Stimulated activated CD4-positive, alpha-beta T cell treated with anti-CD3 and anti-CD28 coated beads, Interleukin-12 subunit alpha, Interleukin-12 subunit beta, amount 100 ng/mL, for 24 hours (primary cell): ENCODE measurements around the gene LSAMP.
"Not testable (repeated sequence)": the region's sequence is repeated elsewhere in the genome, so short reads cannot be mapped to it uniquely, and the experiment has no call there.

ENCODE experiments used
- DNase-seq, 2 experiments: peaks; one replicate each; pipeline ENCODE4 v3.0.0-alpha.2; 2020; ENCODE audit warnings: low read depth in 2 of 2

LSAMP gene

GRCh38 chr3:116103868-116104530, 341.3 kb downstream of the LSAMP start:
- DNase-seq = no peak

- DNase-seq = no peak
Observed at GRCh38 chr3:116102037-116102436, 343.2 kb downstream of the LSAMP start.

DNA sequence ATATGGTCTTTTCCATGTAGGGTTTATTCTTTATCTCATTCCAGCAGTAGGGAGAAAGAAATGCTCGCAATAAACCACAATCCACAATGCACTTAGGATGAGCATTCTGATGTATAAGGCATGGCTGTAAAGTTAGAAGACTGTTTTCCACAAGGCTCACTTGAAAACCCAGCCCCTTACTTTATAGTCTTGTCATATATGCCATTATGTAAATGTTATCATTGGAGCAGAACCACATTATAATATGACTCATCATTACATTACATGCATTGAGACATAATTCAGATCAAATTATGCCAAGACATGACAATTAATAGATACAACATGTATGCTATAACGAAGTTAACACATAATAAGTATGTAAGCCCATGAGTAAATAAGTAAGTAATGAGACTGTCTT, 348.1 kb downstream of the LSAMP start:
- DNase-seq = no peak

- DNase-seq = no peak
Observed at GRCh38 chr3:116096631-116097030, 348.7 kb downstream of the LSAMP start.

DNA sequence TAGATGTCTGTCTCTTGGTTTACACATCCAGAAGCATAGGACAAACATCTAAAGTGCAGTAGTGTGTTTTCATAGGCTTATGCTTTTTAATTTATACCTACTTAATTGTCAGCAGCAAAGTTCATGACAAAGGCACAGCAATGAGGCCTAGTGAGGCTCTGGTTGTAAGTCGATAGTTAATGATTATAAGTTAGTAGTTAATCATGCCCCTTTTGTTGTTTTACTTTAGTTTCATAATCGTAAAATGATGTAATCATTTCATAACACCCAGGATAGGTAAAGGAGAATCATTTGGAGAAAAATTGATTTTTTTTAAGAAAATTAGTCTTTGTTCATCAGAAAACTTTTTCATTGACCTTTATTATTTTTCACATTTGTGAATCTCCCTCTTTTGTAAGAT, 351.9 kb downstream of the LSAMP start:
- DNase-seq = no peak

DNA sequence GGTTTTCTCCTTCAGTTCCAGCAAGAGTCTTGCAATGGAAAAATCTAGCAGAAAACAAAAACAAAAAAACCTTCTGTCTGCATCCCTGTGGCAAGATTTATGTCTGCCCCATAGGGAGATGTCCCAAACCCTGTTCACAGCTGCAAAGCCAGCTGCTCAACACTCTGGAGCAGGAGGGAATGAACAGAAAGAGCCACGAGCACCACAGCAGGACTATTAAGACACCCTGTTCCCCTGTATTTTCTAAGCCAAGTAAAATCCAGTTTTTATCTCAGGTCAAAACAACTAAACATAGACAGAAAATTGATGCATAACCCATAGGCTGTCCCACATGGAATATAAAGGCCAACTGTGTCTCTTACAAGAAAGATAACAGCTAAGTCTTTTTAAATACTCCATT, 357.9 kb downstream of the LSAMP start:
- no peak for DNase-seq

- DNase-seq = no peak
Observed at GRCh38 chr3:116084999-116085791, 360.1 kb downstream of the LSAMP start.

GRCh38 chr3:116083683-116084082, 361.6 kb downstream of the LSAMP start:
- DNase-seq = no peak

- DNase-seq = no peak
Observed at GRCh38 chr3:116078561-116078960, 366.7 kb downstream of the LSAMP start.

GRCh38 chr3:116077557-116077956, 367.7 kb downstream of the LSAMP start:
- no peak for DNase-seq

- no peak for DNase-seq
Observed at GRCh38 chr3:116077059-116077458, 368.2 kb downstream of the LSAMP start.

DNA sequence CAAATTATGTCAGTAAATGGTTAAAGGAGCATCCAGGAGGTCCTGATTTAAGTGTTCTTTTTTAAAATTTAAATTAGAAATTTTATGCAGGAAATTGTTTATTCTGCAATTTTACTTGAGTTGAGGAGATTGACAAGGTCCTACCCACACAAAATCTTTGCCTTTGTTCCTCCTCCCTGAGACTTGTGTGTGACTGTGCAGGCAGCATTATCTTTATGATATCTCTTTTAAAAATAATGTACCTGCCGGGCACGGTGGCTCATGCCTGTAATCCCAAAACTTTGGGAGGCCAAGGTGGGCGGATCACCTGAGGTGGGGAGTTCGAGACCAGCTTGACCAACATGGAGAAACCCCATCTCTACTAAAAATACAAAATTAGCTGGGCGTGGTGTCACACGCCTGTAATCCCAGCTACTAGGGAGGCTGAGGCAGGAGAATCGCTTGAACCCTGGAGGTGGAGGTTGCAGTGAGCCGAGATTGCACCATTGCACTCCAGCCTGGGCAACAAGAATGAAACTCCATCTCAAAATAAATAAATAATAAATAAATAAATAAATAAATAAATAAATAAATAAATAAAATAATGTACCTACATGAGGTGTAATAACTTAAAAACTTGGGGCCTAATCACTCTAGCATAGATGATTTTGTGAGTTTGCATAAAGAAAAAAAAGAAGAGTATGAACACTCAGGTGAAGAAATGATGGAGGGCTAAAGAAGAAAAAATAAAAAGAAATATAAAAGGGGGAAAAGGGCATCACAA, 374.6 kb downstream of the LSAMP start:
- not testable (repeated sequence) for DNase-seq

GRCh38 chr3:116070061-116070460, 375.2 kb downstream of the LSAMP start:
- no peak for DNase-seq

DNA sequence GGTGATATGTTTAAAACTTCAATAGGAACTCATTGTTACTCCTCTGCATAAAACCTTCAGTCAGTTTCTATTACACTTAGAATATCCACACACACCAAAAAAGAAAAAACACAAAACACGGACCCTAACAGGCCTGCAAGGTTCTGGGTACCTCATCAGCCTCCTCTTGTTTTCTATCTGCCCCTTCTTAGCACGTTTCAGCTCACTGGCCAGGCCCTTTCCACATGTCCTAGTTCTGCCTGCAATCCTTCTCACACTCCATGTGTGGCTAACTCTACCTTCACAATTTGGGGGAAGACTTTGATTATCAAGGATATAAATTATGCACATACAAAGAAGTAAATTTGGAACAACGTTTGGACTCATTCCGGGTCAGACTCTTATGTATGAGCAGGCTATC, 376.3 kb downstream of the LSAMP start:
- DNase-seq = no peak

DNA sequence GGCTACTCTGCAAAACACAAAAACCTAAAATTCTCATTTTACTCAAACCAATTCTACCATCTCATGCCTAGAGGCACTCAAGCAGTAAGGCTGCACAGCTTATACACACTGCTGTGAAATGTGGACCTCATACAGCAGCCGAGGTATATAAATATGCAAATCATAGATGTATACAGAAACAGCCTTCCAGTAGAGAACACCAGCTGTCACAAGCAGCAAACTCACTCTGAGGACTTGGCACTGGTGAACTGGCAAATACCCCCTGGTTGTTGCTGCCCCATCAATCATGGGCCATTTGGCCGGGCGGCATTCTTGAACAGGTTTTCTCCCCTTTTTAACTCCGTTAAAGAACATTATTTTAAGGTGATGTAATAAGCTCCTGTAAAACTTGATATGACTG, 378.0 kb downstream of the LSAMP start:
- DNase-seq = no peak

- no peak for DNase-seq
Observed at GRCh38 chr3:116065501-116065900, 379.8 kb downstream of the LSAMP start.

- DNase-seq = no peak
Observed at GRCh38 chr3:116064646-116065045, 380.6 kb downstream of the LSAMP start.

- DNase-seq = no peak
Observed at GRCh38 chr3:116059421-116060096, 385.7 kb downstream of the LSAMP start.

GRCh38 chr3:116058844-116059243, 386.4 kb downstream of the LSAMP start:
- DNase-seq = no peak

GRCh38 chr3:116057400-116058006, 387.8 kb downstream of the LSAMP start:
- DNase-seq = no peak

GRCh38 chr3:116056280-116056679, 389.0 kb downstream of the LSAMP start:
- no peak for DNase-seq

GRCh38 chr3:116053017-116053416, 392.3 kb downstream of the LSAMP start:
- no peak for DNase-seq
